HL-60/S4 treated with retinoic acid at 250 ng/mL for 4 days and 3 days (cell line): Measurements from ENCODE around the gene SIRPB1.

Source experiments
- in situ Hi-C: fragments of 300-500 bp; cut with MboI; formaldehyde crosslinking; loops from 2 replicates; pipeline ENCODE4 v1.7.0; 2022; ENCODE audit warnings: low sequenced_read_pairs

The SIRPB1 gene

DNA sequence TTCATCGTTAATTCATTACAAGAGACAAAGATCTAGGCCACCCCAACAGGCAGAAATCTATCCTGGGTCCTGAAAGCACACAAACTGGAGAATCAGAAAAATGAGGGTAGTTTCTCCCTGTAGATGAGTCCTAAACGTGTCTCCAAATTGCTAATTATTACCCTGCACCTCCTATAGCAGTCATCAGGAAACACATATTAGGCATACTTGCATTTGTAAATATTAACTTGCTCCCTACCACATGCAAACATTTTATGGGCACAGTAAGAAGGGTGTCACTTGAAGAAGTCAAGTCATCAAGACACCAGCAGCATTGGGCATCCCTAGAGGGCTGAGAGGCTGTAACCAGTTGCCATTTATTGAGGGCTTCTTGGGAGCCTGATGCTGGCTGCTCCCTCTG, 17.9 kb upstream of the SIRPB1 start:
- in situ Hi-C loops: loop anchor here (25.0 kb wide), 1 partner anchor 100 kb away; no protein-coding TSS in a partner anchor

- in situ Hi-C loops: loop anchor here (25.0 kb wide), 1 partner anchor 100 kb away; no protein-coding TSS in a partner anchor
Measured at GRCh38 chr20:1637226-1637625, 17.4 kb upstream of the SIRPB1 start.

- in situ Hi-C loops: loop anchor here (25.0 kb wide), 1 partner anchor 99 kb away; no protein-coding TSS in a partner anchor
Measured at GRCh38 chr20:1636621-1637020, 16.8 kb upstream of the SIRPB1 start.

DNA sequence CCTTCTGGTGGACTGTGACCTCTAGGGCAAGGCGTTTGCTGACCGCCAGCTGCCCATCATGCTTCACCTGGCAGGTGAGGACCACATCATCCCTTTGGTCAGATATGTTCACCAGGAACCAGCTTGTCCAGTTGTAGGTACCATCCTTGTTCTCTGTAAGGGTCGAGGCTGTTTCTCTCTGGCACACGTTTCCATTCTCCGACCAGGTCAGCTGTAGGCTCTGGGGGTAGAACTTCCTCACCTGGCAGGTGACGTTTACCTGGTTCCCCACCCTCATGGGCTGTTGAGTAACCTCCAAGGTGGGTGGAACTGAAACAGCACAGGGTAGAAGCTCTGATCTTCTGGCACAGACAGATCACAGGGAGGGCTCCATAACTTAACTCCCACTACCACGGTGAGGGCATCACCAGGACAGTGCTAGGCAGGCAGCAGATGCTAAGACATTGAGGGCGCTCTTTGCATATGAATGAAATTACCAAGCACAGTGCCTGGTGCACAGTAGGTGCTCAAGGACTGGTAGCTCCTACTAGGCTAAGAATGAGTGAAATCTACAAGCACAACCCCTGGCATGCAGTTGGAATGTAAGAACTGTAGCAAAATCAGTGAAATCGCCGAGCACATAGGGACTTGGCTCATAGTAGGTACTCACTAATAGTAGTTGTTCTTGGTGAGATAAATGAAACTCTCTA, 15.6 kb upstream of the SIRPB1 start:
- in situ Hi-C loops: loop anchor here (25.0 kb wide), 1 partner anchor 98 kb away; no protein-coding TSS in a partner anchor

- in situ Hi-C loops: loop anchor here (25.0 kb wide), 1 partner anchor 96 kb away; no protein-coding TSS in a partner anchor
Measured at GRCh38 chr20:1633535-1633934, 13.7 kb upstream of the SIRPB1 start.

DNA sequence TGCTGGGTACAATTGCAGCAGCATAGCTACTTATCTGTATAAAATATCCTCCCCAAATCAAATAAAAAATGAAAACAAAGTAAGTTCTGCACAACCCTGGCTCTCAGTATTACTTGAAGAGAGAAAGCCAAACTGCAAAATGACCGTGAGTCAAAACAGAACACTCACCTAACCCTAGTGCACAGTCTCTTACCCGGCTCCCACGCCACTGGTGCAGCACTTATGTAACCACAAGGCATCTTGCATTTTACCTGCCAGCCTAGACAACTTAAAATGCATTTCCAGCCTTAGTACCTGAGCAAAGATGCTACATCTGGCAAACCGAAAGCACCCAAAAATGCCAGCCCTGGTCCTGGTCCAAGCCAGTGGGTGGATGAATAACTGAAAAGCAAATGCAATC, 12.4 kb upstream of the SIRPB1 start:
- in situ Hi-C loops: loop anchor here (25.0 kb wide), 1 partner anchor 95 kb away; no protein-coding TSS in a partner anchor

DNA sequence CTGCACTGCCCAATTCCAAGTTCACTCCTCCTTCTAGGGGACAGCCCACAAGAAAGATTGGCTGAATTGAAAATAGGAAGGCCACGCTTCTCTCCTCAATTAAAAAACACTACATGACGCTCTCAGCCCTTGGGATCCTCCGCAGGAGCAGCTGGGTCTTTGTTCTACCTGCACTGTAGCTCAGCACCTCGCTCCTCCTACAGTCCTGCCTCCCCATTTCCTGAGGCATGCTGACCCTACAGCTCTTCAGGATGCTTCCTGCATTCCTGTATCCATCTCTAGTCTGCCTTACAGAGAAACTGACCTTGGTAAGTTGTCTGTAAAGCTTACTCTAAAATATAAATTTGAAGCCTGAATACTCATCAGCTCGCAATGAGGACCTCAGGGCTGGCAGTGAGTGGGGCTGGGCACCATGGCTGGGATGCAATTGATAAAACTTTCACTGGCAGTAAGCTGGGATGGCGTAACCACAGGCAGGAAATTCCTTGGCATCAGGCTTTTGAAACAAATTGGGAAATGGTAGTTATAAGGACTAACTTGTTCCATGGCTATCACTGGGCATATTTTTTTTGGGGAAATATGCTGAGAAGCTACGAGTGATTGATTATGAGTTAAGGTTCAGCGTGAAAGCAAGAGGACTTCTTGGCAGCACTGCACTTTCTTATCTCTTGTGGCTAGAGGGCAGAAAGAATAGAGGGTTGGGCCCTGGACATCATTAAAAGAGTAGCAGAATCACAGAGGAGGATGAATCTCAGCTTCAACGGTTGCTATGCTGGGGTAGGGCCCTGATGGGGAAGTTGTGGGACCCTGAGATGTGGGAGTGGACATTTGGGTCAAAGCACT, 11.7 kb upstream of the SIRPB1 start:
- in situ Hi-C loops: loop anchor here (25.0 kb wide), 1 partner anchor 94 kb away; no protein-coding TSS in a partner anchor

DNA sequence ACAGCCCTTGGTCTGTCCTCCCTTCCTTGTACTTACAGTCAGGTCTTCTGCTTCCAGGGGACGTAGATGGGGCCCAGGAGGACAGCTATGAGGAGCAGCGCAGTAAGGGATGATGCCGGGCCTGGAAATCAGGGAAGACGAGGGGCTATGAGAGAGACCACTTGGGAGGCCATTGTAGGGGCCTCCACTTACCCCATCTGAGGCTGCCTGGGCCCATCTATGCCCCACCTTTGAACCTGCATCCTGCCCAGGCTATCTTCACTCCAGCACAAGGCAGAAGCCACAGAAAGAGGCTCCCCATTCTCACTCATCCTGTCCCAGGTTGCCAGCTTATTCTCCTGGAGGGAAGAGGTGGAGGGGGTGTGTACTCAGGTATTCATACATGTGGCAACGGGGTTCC, 10.4 kb upstream of the SIRPB1 start:
- in situ Hi-C loops: loop anchor here (25.0 kb wide), 1 partner anchor 93 kb away; no protein-coding TSS in a partner anchor

DNA sequence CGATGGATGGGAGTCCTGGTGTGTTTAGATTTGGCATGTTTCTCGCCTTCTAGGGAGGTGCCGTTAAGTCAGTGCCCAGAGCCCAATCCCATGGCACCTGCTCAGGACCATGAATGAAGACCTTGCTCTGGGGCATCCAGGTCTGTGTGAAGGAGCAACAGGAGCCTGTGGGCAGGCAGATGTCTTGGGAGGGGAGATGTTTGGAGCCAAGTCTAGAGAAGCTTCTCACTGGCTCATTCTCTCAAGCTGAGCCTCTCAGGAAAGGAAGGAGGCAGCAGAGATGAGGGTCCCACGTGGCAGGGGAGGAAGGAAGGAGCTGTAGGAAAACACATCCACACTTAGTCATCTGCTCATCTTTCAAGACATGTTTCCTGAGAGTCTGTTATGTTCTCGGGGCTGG, 9.5 kb upstream of the SIRPB1 start:
- in situ Hi-C loops: loop anchor here (25.0 kb wide), 1 partner anchor 92 kb away; no protein-coding TSS in a partner anchor

- in situ Hi-C loops: loop anchor here (25.0 kb wide), 1 partner anchor 91 kb away; no protein-coding TSS in a partner anchor
Measured at GRCh38 chr20:1628621-1629020, 8.8 kb upstream of the SIRPB1 start.

DNA sequence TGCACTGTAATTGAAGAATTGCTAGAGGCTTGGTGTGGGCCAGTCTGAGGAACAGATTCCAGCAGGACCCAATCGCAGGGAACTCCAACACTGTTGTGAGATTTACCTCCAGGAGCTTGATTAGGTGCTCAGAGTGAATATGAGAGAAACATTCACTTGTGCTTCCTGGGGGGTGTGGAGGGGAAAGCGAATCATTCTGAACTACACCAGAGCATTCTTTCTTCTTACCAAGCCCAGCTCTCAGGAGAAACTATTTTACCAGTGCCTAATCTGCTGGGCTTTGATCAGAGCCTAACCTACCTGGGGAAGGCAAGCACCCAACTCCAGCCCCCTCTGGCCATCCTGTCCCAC, 7.4 kb upstream of the SIRPB1 start:
- in situ Hi-C loops: loop anchor here (25.0 kb wide), 1 partner anchor 90 kb away; no protein-coding TSS in a partner anchor

DNA sequence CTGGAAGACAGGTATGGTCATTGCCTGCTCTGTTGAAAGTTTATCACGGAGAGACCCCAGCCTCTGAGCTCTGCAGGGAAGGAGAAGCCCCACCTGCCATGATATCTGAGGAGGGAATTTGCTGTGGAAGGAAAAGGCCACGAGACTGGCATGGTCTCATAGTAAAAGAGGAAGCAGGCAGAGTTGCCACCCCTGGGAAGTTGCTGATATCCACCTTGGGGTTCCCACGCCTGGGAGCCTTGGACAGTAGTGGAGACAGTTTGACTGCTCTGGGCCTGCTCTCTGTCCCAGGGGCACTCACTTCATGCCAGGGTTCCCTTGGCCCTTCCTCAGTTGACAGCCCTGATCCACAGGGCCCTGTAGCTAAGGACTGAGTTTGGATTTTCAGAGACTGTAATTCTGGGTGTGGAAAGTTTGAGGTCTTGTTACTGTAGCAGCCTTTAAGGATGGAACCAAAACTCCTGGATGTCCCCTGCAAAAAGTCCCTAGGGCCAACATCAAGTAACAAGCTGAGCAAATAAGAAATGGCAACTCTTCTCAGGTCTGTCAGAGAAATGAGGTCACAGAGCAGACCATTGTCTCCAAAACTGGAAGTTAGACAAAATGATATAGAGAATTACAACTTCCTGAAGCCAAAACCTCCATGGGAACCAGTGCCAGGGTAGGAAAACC, 6.9 kb upstream of the SIRPB1 start:
- in situ Hi-C loops: loop anchor here (25.0 kb wide), 1 partner anchor 89 kb away; no protein-coding TSS in a partner anchor

- in situ Hi-C loops: loop anchor here (25.0 kb wide), 1 partner anchor 88 kb away; no protein-coding TSS in a partner anchor
Measured at GRCh38 chr20:1625083-1625690, 5.4 kb upstream of the SIRPB1 start.

DNA sequence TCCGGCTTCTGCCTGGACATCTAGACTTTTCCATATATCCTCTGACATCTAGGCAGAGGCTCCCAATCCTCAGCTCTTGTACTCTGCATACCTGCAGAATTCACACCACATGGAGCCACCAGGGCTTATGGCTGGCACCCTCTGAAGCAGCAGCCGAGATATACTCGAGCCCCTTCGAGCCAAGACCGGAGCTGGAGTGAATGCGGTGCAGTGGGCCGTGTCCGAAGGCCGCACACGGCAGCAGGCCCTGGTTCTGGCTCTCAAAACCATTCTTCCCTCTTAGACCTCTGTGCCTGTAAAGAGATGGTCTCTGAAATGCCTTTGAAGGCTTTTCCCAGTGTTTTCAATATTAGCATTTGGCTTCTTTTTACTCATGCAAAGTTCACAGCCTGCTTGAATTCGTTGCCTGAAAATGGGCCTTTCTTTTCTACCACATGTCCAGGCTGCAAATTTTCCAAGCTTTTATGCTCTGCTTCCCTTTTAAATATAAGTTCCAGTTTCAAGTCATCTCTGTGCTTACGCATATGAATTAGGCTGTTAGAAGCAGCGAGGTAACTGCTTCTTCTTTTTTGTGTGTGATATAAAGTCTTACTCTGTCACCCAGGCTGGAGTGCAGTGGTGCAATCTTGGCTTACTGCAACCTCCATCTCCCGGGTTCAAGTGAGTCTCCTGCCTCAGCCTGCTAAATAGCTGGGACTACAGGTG, 3.8 kb upstream of the SIRPB1 start:
- in situ Hi-C loops: no loop called here

DNA sequence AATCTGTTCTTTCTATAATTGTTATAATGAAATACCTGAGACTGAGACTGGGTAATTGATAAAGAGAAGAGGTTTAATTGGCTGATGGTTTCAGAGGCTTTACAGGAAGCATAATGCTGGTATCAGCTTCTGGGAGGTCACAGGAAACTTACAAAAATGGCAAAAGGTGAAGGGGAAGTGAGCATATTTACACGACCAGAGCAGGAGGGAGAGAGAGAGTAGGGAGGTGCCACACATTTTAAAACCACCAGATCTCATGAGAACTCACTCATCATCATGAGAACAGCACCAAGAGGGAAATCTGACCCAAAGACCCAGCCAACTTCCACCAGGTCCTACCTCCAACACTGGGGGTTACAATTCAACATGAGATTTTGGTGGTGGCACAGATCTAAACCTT, 2.6 kb upstream of the SIRPB1 start:
- in situ Hi-C loops: no loop called here

- in situ Hi-C loops: no loop called here
Measured at GRCh38 chr20:1621316-1621715, 1.5 kb upstream of the SIRPB1 start.

- in situ Hi-C loops: no loop called here
Measured at GRCh38 chr20:1618954-1619540, 762 bp downstream of the SIRPB1 start.

GRCh38 chr20:1618479-1618878, 1.3 kb downstream of the SIRPB1 start:
- in situ Hi-C loops: no loop called here

GRCh38 chr20:1616858-1617434, 2.9 kb downstream of the SIRPB1 start:
- in situ Hi-C loops: no loop called here
